ENCODE measurements around the gene KCTD11. TPM values are rescaled to one million over a fixed set of nuclear protein-coding genes. Genes with fewer than 3 reads are reported as not detected.

KCTD11 gene
- total and polyA plus RNA-seq, 4 donors = 0.39 to 3.5 (median 1.4) TPM

GRCh38 chr17:7384489-7385081 lies 32.6 kb downstream of the KCTD11 start:
- H3K4me3 ChIP-seq (ENCODE audit: low read depth in 1 of 3, low read length in 3 of 3) = no peak overlapping the region
- 77% methylated on average over 23 of the region's 23 CpGs for WGBS
- TF ChIP-seq JUND (IDR thresholded peaks at IDR 0.05) = no peak
- TF ChIP-seq SP1 (IDR thresholded peaks at IDR 0.05) = no peak
- TF ChIP-seq CTCF (IDR thresholded peaks at IDR 0.05; ENCODE audit: low read depth, low read length, missing input control) = no peak
- TF ChIP-seq GABPA (IDR thresholded peaks at IDR 0.05 in 1 of 2, conservative IDR thresholded peaks at IDR 0.05 in 1 of 2) = no peak
- TF ChIP-seq RAD21 (IDR thresholded peaks at IDR 0.05) = no peak
- TF ChIP-seq HNF4A (conservative IDR thresholded peaks at IDR 0.05) = no peak
- TF ChIP-seq TAF1 (conservative IDR thresholded peaks at IDR 0.05) = no peak
- TF ChIP-seq HNF4G (IDR thresholded peaks at IDR 0.05) = no peak
- no peak for TF ChIP-seq FOXA1 (IDR thresholded peaks at IDR 0.05)
- TF ChIP-seq YY1 (IDR thresholded peaks at IDR 0.05) = no peak
- TF ChIP-seq REST (IDR thresholded peaks at IDR 0.05) = no peak
- no peak for TF ChIP-seq EGR1 (IDR thresholded peaks at IDR 0.05; ENCODE audit: low read depth in 2 of 2)
- TF ChIP-seq NR2F2 (IDR thresholded peaks at IDR 0.05) = no peak
- TF ChIP-seq ATF3 (IDR thresholded peaks at IDR 0.05) = no peak
- TF ChIP-seq RXRA (IDR thresholded peaks at IDR 0.05) = no peak
- TF ChIP-seq ZBTB33 (IDR thresholded peaks at IDR 0.05) = no peak
- no peak for TF ChIP-seq MAX (IDR thresholded peaks at IDR 0.05)
- peaks cover 0 to 8% (median 4%) of the 10 kb centered on the region in 4 donors for H3K36me3 ChIP-seq (ENCODE audit: control insufficient read depth in 4 of 4, insufficient read depth in 3 of 4, low read depth in 1 of 4, low read length in 3 of 4)
- peaks cover 0 to 3% (median 0%) of the 10 kb centered on the region in 4 donors for H3K27me3 ChIP-seq (ENCODE audit: control insufficient read depth in 4 of 4, insufficient read depth in 4 of 4, low read length in 3 of 4)
- no peak overlapping the region for H3K27ac ChIP-seq (ENCODE audit: low read depth in 1 of 2, low read length in 2 of 2)
- H3K9ac ChIP-seq (ENCODE audit: low read depth in 1 of 2, low read length in 2 of 2) = no peak overlapping the region
- no peak for DNase-seq (ENCODE audit: low spot score)
- H3K9me3 ChIP-seq (ENCODE audit: control insufficient read depth in 4 of 4, low read length in 3 of 4) = no peaks in the 10 kb centered on the region
- H3K4me1 ChIP-seq (ENCODE audit: control insufficient read depth in 4 of 4, insufficient read depth in 4 of 4, low read length in 3 of 4) = peaks cover 6 to 18% (median 12%) of the 10 kb centered on the region in 4 donors

Measured in liver (tissue), 9 donors.